Heart right ventricle (tissue), 16 donors: ENCODE measurements around the gene PGM1. TPM values are rescaled to one million over a fixed set of nuclear protein-coding genes. Genes with fewer than 3 reads are reported as not detected.

ENCODE experiments used
- ATAC-seq, 8 donors: fragments of 200-7000 bp; cut with Tn5 transposase; one replicate each; pipeline ENCODE4 v1.9.1; 2020; ENCODE audit warnings: mild to moderate bottlenecking in 8 of 8, moderate library complexity in 8 of 8, moderate number of reproducible peaks in 1 of 8
- DNase-seq, 2 donors: peaks; one replicate each; pipeline ENCODE4 v3.0.0-alpha.2; 2020
- H3K27ac ChIP-seq, 10 donors: fragments of 200-600 bp; sonication (generic) in 2 of 10; one replicate each; pipeline versions ENCODE4 v1.5.0 to v1.8.0; 2020 to 2022; ENCODE audit warnings: mild to moderate bottlenecking in 3 of 10
- H3K27me3 ChIP-seq, 7 donors: fragments of 200-600 bp; one replicate each; pipeline ENCODE4 v1.8.0; 2021 to 2022; ENCODE audit warnings: mild to moderate bottlenecking in 2 of 7
- H3K36me3 ChIP-seq, 9 donors: fragments of 200-600 bp; sonication (generic) in 1 of 9; one replicate each; pipeline versions ENCODE4 v1.5.0 to v1.8.0; 2020 to 2022; ENCODE audit warnings: mild to moderate bottlenecking in 2 of 9
- H3K4me1 ChIP-seq, 9 donors: fragments of 200-600 bp; sonication (generic) in 1 of 9; one replicate each; pipeline versions ENCODE4 v1.5.0 to v1.8.0; 2020 to 2022; ENCODE audit warnings: mild to moderate bottlenecking in 4 of 9
- H3K4me3 ChIP-seq, 10 donors: fragments of 200-600 bp; sonication (generic) in 2 of 10; one replicate each; pipeline versions ENCODE4 v1.5.0 to v1.8.0; 2020 to 2022; ENCODE audit warnings: mild to moderate bottlenecking in 7 of 10, moderate library complexity in 2 of 10
- H3K9me3 ChIP-seq, 11 donors: fragments of 200-600 bp in 10 of 11; sonication (generic) in 2 of 11; one replicate each; pipeline versions ENCODE4 v1.5.0 to v1.8.0; 2013 to 2022; ENCODE audit warnings: mild to moderate bottlenecking in 2 of 11, control low read depth in 1 of 11, moderate library complexity in 1 of 11
- WGBS, 2 donors: extraction: QIAGEN DNeasy Blood & Tissue Kit; methylation state at CpG; one replicate each; pipeline ENCODE4 v1.1.7; 2013; ENCODE audit warnings: inconsistent platforms in 1 of 2; 5-methylcytosine and 5-hydroxymethylcytosine counted together
- intact Hi-C, 10 donors: fragments of 100-400 bp; cut with DNase I; formaldehyde crosslinking; loops; one replicate each; pipeline versions ENCODE4 v1.11.1 to v1.14.2; 2022
- polyA plus RNA-seq, 2 donors: library from polyadenylated mRNA; stranded (reverse); fragments of 200-250 nt; gene quantifications; one replicate each; pipeline ENCODE4 v1.2.3, GENCODE V29; 2013
- total RNA-seq, 10 donors: library from RNA; stranded (reverse); fragmentation: NEBNext Ultra II Directional in 3 of 10; extraction: Animal tissue kit (Norgen Biotek cat#: 25700) in 3 of 10; gene quantifications; one replicate each; pipeline versions ENCODE4 v1.2.1 to v1.2.4, GENCODE V29; 2021 to 2023
- TF ChIP-seq, protein P1 (sequence below), 9 donors: fragments of 200-600 bp; sonication (generic) in 2 of 9; IDR thresholded peaks; one replicate each; pipeline versions ENCODE4 v1.5.0 to v1.8.0; 2021 to 2022; ENCODE audit warnings: antibody characterized with exemption in 9 of 9, mild to moderate bottlenecking in 5 of 9, moderate library complexity in 1 of 9
- donor health status: Arrhythmogenic right ventricular cardiomyopathy.
- donor health status: ischemic (EF 13 %, LVEDD 7.1; RV severe dilation, severe dysfunction).
- donor health status: healthy with polysubstance abuse.
- donor health status: DM: no; HTN: yes; CAD: no.
- donor health status: DM: no; HTN: no; CAD: no.
- donor health status: ischemic (EF 25% LVEDD 6.9; RV normal size, moderate dysfunction).
- donor health status: ischemic (EF 25% LVEDD 5.7; RV mildly dilated, moderate dysfunction).
- donor health status: healthy.
- donor health status: DM: yes; HTN: yes; CAD: no.
- donor health status: Ischemic cardiomyopathy.
- donor health status: ischemic (EF 35%, LVEDD 5.7; RV mildly dilated, moderate dysfunction).
- donor health status: nonischemic (EF 11% LVEDD 7.7; RV severe dilation, severe dysfunction).
- donor health status: DM: yes; HTN: yes; CAD: no.
- donor health status: PGD.
- donor health status: ischemic (EF 29% LVEDD 5.4; RV normal size, mild dysfunction).
- donor health status: nonischemic (EF 23%, LVEDD 6.1; RV moderate dilation, normal function).

PGM1 gene
- total and polyA plus RNA-seq, 12 donors = 20.4 to 363 (median 251) TPM

GRCh38 chr1:63638471-63638870, 45.3 kb downstream of the PGM1 start:
- WGBS, 2 donors = 89 to 92% methylated on average over 8 of the region's 8 CpGs
- peaks cover 0 to 94% (median 22%) of the 10 kb centered on the region in 9 donors for H3K36me3 ChIP-seq
- no peak for ATAC-seq

GRCh38 chr1:63638875-63639274, 45.7 kb downstream of the PGM1 start:
- ATAC-seq = no peak
- 62% methylated on average over 8 of the region's 8 CpGs for WGBS, 2 donors
- intact Hi-C loops = no loop called here

More at GRCh38 chr1:63638471-63638870, 45.3 kb downstream of the PGM1 start:
- Histone ChIP-seq H3K27me3 (no peaks in the 10 kb centered on the region), H3K9me3 (no peaks in the 10 kb centered on the region), H3K4me1 (peaks cover 0 to 19% (median 6%) of the 10 kb centered on the region in 9 donors), H3K4me3 (no peak overlapping the region), H3K27ac (no peak overlapping the region)
- no peak for DNase-seq
- intact Hi-C loops = no loop called here
- TF ChIP-seq, protein P1, sequence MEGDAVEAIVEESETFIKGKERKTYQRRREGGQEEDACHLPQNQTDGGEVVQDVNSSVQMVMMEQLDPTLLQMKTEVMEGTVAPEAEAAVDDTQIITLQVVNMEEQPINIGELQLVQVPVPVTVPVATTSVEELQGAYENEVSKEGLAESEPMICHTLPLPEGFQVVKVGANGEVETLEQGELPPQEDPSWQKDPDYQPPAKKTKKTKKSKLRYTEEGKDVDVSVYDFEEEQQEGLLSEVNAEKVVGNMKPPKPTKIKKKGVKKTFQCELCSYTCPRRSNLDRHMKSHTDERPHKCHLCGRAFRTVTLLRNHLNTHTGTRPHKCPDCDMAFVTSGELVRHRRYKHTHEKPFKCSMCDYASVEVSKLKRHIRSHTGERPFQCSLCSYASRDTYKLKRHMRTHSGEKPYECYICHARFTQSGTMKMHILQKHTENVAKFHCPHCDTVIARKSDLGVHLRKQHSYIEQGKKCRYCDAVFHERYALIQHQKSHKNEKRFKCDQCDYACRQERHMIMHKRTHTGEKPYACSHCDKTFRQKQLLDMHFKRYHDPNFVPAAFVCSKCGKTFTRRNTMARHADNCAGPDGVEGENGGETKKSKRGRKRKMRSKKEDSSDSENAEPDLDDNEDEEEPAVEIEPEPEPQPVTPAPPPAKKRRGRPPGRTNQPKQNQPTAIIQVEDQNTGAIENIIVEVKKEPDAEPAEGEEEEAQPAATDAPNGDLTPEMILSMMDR (IDR thresholded peaks at IDR 0.05) = no peak

DNA sequence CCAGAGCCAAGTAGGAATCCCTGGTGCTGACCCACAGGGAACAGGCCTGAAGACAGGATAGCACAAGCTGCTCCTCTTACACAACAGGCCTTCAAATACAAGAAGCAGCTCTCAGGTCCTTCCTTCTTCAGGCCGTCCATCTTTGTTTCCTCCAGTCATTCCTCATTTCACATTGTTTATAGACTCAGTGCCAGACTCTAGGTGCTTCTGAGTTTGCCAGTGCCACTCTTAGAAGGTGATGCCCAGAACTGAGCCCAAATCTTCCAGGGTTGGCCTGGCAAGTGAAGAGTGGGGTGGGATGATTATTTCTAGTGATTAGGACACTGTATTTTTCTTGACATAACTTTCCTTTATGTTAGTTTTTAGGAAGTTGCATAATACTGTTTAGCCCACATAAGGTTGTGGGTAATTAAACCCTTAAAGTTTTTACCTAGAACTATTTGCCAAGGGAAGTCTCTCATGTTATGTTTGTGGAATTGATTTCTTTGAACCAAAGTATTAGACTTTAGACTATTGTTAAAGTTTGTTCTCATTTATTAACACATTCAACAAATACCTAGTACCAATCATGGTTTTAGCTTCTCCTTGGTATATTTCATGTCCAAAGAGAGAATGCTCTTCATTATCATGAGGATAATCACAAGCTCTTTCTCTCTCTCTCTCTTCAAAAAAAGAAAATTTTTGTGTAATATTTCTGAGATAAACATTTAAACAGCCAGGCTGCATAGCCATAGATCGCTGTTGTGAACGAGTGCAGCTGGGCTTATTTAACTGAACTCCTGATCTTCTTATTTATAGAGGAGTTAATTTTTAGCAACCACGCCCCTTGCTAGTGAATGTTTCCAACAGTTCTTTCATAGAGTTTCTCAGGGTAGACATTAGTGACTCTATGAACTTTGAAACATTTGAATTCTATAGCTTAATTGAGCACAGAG, 47.7 kb downstream of the PGM1 start:
- intact Hi-C loops = no loop called here
- TF ChIP-seq, protein P1 (IDR thresholded peaks at IDR 0.05) = no peak
- 90 to 93% methylated on average over 4 of the region's 4 CpGs for WGBS, 2 donors
- no peaks in the 10 kb centered on the region for H3K9me3 ChIP-seq
- H3K4me3 ChIP-seq = no peak overlapping the region
- no peaks in the 10 kb centered on the region for H3K27me3 ChIP-seq
- H3K27ac ChIP-seq = peak overlapping the region in 1 of 10 donors; percentile 56
- ATAC-seq = no peak
- H3K36me3 ChIP-seq = peaks cover 0 to 75% (median 19%) of the 10 kb centered on the region in 9 donors
- H3K4me1 ChIP-seq = peaks cover 0 to 37% (median 24%) of the 10 kb centered on the region in 9 donors
- no peak for DNase-seq

More at GRCh38 chr1:63638875-63639274, 45.7 kb downstream of the PGM1 start:
- Histone ChIP-seq H3K9me3 (no peaks in the 10 kb centered on the region), H3K36me3 (peaks cover 0 to 94% (median 22%) of the 10 kb centered on the region in 9 donors), H3K27ac (no peak overlapping the region), H3K4me3 (no peak overlapping the region), H3K4me1 (peaks cover 0 to 19% (median 10%) of the 10 kb centered on the region in 9 donors), H3K27me3 (no peaks in the 10 kb centered on the region)
- TF ChIP-seq, protein P1 (IDR thresholded peaks at IDR 0.05) = no peak
- no peak for DNase-seq

GRCh38 chr1:63641615-63642014, 48.4 kb downstream of the PGM1 start:
- Histone ChIP-seq H3K4me3 (no peak overlapping the region), H3K36me3 (peaks cover 0 to 68% (median 19%) of the 10 kb centered on the region in 9 donors), H3K4me1 (peaks cover 0 to 37% (median 30%) of the 10 kb centered on the region in 9 donors), H3K27me3 (no peaks in the 10 kb centered on the region), H3K9me3 (no peaks in the 10 kb centered on the region), H3K27ac (no peak overlapping the region)
- no peak for DNase-seq
- 90 to 91% methylated on average over 4 of the region's 4 CpGs for WGBS, 2 donors
- TF ChIP-seq, protein P1 (IDR thresholded peaks at IDR 0.05) = no peak
- intact Hi-C loops = no loop called here
- no peak for ATAC-seq
